ENCODE data around the gene TCF7L2. TPM values are rescaled to one million over a fixed set of nuclear protein-coding genes. Genes with fewer than 3 reads are reported as not detected.

TCF7L2 gene
- total RNA-seq, 1 experiment from 2014 or later: 45.2 TPM

- ATAC-seq: no peak
- in situ Hi-C loops (cut with HindIII; ENCODE audit: low pct_unique_long_range_greater_than_20kb, low sequenced_read_pairs): no loop called here
- no peak overlapping the region for H3K27ac ChIP-seq (ENCODE audit: low read length)
- no peaks in the 10 kb centered on the region for H3K27me3 ChIP-seq (ENCODE audit: control insufficient read depth, insufficient read depth, low read length)
- no peak overlapping the region for H3K4me3 ChIP-seq (ENCODE audit: low read depth in 2 of 2, low read length in 2 of 2)
- no TSS peak for BruUV-seq (replicated peaks)
- H3K9me3 ChIP-seq (ENCODE audit: control insufficient read depth, insufficient read depth, low read depth, low read length): no peaks in the 10 kb centered on the region
- peaks cover 11% of the 10 kb centered on the region; the same call in 1 of the 2 replicates for H3K36me3 ChIP-seq (ENCODE audit: control insufficient read depth, insufficient read depth, low read length)
- intact Hi-C loops (cut with micrococcal nuclease; ENCODE audit: unreplicated experiment): no loop called here
- ChIA-PET POLR2A (interaction anchor here (0.6 kb wide), 1 partner anchor 266 kb away, joined by 3 read pairs; no protein-coding TSS in a partner anchor), CTCF (no interaction called here)
- H3K4me1 ChIP-seq (ENCODE audit: control insufficient read depth, insufficient read depth, low read length): peaks cover 12% of the 10 kb centered on the region
- TF ChIP-seq TCF7L2 (IDR thresholded peaks at IDR 0.05; ENCODE audit: low read depth, low read length) (no peak), SIN3A (IDR thresholded peaks at IDR 0.05; ENCODE audit: borderline replicate concordance, insufficient read depth, low read depth, low read length) (no peak), POLR2AphosphoS5 (IDR thresholded peaks at IDR 0.05; ENCODE audit: low read depth, low read length) (no peak), REST (IDR thresholded peaks at IDR 0.05; ENCODE audit: insufficient read depth in 1 of 2, low read depth in 2 of 2, low read length in 1 of 2) (no peak)
- TF ChIP-seq, protein P1, sequence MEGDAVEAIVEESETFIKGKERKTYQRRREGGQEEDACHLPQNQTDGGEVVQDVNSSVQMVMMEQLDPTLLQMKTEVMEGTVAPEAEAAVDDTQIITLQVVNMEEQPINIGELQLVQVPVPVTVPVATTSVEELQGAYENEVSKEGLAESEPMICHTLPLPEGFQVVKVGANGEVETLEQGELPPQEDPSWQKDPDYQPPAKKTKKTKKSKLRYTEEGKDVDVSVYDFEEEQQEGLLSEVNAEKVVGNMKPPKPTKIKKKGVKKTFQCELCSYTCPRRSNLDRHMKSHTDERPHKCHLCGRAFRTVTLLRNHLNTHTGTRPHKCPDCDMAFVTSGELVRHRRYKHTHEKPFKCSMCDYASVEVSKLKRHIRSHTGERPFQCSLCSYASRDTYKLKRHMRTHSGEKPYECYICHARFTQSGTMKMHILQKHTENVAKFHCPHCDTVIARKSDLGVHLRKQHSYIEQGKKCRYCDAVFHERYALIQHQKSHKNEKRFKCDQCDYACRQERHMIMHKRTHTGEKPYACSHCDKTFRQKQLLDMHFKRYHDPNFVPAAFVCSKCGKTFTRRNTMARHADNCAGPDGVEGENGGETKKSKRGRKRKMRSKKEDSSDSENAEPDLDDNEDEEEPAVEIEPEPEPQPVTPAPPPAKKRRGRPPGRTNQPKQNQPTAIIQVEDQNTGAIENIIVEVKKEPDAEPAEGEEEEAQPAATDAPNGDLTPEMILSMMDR (IDR thresholded peaks at IDR 0.05): no peak
- no peak for DNase-seq (ENCODE audit: low read depth, low spot score)
Observed at GRCh38 chr10:112946649-112947048, 3.4 kb upstream of the TCF7L2 start.

GRCh38 chr10:112948196-112948595, 1.9 kb upstream of the TCF7L2 start:
- no peak for DNase-seq (ENCODE audit: low read depth, low spot score)
- no peak for TF ChIP-seq TCF7L2 (IDR thresholded peaks at IDR 0.05; ENCODE audit: low read depth, low read length)
- TF ChIP-seq, protein P1 (IDR thresholded peaks at IDR 0.05): no peak
- no peak for TF ChIP-seq REST (IDR thresholded peaks at IDR 0.05; ENCODE audit: insufficient read depth in 1 of 2, low read depth in 2 of 2, low read length in 1 of 2)
- no peak for TF ChIP-seq SIN3A (IDR thresholded peaks at IDR 0.05; ENCODE audit: borderline replicate concordance, insufficient read depth, low read depth, low read length)
- TF ChIP-seq POLR2AphosphoS5 (IDR thresholded peaks at IDR 0.05; ENCODE audit: low read depth, low read length): no peak
- H3K9me3 ChIP-seq (ENCODE audit: control insufficient read depth, insufficient read depth, low read depth, low read length): no peaks in the 10 kb centered on the region
- no peak for ATAC-seq
- BruUV-seq (replicated peaks): no TSS peak
- ChIA-PET POLR2A (no interaction called here), CTCF (no interaction called here)
- no peak overlapping the region for H3K4me3 ChIP-seq (ENCODE audit: low read depth in 2 of 2, low read length in 2 of 2)
- peak overlapping the region; percentile 84 for H3K27ac ChIP-seq (ENCODE audit: low read length)
- in situ Hi-C loops (cut with HindIII; ENCODE audit: low pct_unique_long_range_greater_than_20kb, low sequenced_read_pairs) (no loop called here), intact Hi-C loops (cut with micrococcal nuclease; ENCODE audit: unreplicated experiment) (no loop called here)
- no peaks in the 10 kb centered on the region for H3K27me3 ChIP-seq (ENCODE audit: control insufficient read depth, insufficient read depth, low read length)
- peaks cover 19% of the 10 kb centered on the region; the same call in 1 of the 2 replicates for H3K36me3 ChIP-seq (ENCODE audit: control insufficient read depth, insufficient read depth, low read length)
- peaks cover 12% of the 10 kb centered on the region for H3K4me1 ChIP-seq (ENCODE audit: control insufficient read depth, insufficient read depth, low read length)
